Epidermal melanocyte (primary cell): ENCODE measurements around the gene TTLL13.
"Not testable (repeated sequence)": the region's sequence is repeated elsewhere in the genome, so short reads cannot be mapped to it uniquely, and the experiment has no call there.

Source experiments
- DNase-seq: peaks from one replicate; pipeline ENCODE4 v3.0.0; 2011; ENCODE audit warnings: low spot score; ENCODE audit not compliant: insufficient read length

The TTLL13 gene

GRCh38 chr15:90234096-90234988 lies 15.0 kb upstream of the TTLL13 start, which contains the start of gene GDPGP1:
Gene GDPGP1, plus strand, starts transcription at chr15:90234209. Its CDS starts 6,700 bp downstream, at chr15:90240909.
- DNase-seq = no peak

- no peak for DNase-seq
These were observed 10.0 kb upstream of the TTLL13 start for GRCh38 chr15:90239371-90239770.

- no peak for DNase-seq
These were observed 8.5 kb upstream of the TTLL13 start for GRCh38 chr15:90240856-90241255.

- DNase-seq = no peak
These were observed 7.8 kb upstream of the TTLL13 start for GRCh38 chr15:90241343-90242192.

- no peak for DNase-seq
These were observed 5.3 kb upstream of the TTLL13 start for GRCh38 chr15:90243943-90244639.

- no peak for DNase-seq
These were observed 560 bp upstream of the TTLL13 start for GRCh38 chr15:90248789-90249202.

- no peak for DNase-seq
These were observed 8.4 kb downstream of the TTLL13 start for GRCh38 chr15:90257776-90258175.

- no peak for DNase-seq
These were observed 10.2 kb downstream of the TTLL13 start for GRCh38 chr15:90259524-90259923.

GRCh38 chr15:90260731-90261130 lies 11.4 kb downstream of the TTLL13 start:
- DNase-seq = not testable (repeated sequence)

GRCh38 chr15:90261811-90262210 lies 12.5 kb downstream of the TTLL13 start:
- no peak for DNase-seq

- no peak for DNase-seq
These were observed 13.1 kb downstream of the TTLL13 start for GRCh38 chr15:90262426-90262825.

GRCh38 chr15:90264671-90265070 lies 15.3 kb downstream of the TTLL13 start:
- DNase-seq = no peak

GRCh38 chr15:90265271-90266060 lies 16.1 kb downstream of the TTLL13 start, which contains the start of gene NGRN:
Gene NGRN, plus strand, starts transcription at chr15:90265672. Its CDS starts 41 bp downstream, at chr15:90265713.
- DNase-seq = peak; percentile 56

- DNase-seq = no peak
These were observed 16.7 kb downstream of the TTLL13 start for GRCh38 chr15:90266061-90266431.

- DNase-seq = no peak
These were observed 17.1 kb downstream of the TTLL13 start for GRCh38 chr15:90266485-90266884.

- DNase-seq = no peak
These were observed 19.1 kb downstream of the TTLL13 start for GRCh38 chr15:90268415-90268814.

GRCh38 chr15:90270502-90271150 lies 21.3 kb downstream of the TTLL13 start:
- DNase-seq = no peak

- DNase-seq = no peak
These were observed 22.3 kb downstream of the TTLL13 start for GRCh38 chr15:90271459-90272166.

- not testable (repeated sequence) for DNase-seq
These were observed 29.1 kb downstream of the TTLL13 start for GRCh38 chr15:90278467-90278866.
